HG03103 (cell line): ENCODE measurements around the gene GCDH.

ENCODE experiments used
- ATAC-seq: cut with Tn5 transposase; IDR thresholded peaks from one replicate; pipeline ENCODE4 v1.9.1; 2021; ENCODE audit warnings: low read depth; ENCODE audit not compliant: unreplicated experiment

The GCDH gene

GRCh38 chr19:12937927-12938778, 47.2 kb downstream of the GCDH start, which contains the start of gene CALR:
TSS of gene CALR (plus strand) at chr19:12938609. CDS start at chr19:12938680, 71 bp downstream.
- ATAC-seq: peak; percentile 80

DNA sequence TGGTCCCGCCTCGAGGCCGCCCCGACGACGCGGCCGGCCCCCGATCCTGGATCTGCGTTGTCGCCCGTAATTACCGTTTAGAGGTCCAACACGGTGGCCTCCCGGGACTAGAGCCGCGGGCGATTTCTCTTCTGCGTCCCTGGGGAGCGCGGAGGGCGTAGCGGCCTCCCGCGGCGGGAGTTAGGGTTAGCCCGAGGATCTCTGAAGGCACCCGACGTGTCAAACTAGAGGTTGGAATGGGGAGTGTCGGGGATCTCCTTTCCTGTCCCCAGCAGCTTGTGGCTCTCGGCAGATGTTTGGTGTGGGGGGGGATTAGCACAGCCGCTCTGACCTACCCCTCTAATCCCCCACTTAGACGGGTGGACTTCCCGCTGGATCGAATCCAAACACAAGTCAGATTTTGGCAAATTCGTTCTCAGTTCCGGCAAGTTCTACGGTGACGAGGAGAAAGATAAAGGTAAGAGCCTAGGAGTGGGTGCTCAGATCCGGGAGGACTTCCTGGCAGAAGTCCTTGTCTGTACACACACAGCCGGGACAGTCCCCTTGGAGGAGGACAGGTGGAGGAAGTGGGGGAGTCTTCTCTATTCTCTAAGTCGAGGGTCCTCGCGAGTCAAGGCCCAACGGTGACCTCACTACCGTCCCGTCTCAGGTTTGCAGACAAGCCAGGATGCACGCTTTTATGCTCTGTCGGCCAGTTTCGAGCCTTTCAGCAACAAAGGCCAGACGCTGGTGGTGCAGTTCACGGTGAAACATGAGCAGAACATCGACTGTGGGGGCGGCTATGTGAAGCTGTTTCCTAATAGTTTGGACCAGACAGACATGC, 48.0 kb downstream of the GCDH start:
- ATAC-seq: no peak

GRCh38 chr19:12939975-12940423, 49.0 kb downstream of the GCDH start:
- no peak for ATAC-seq

GRCh38 chr19:12940897-12941296, 49.9 kb downstream of the GCDH start:
- no peak for ATAC-seq

DNA sequence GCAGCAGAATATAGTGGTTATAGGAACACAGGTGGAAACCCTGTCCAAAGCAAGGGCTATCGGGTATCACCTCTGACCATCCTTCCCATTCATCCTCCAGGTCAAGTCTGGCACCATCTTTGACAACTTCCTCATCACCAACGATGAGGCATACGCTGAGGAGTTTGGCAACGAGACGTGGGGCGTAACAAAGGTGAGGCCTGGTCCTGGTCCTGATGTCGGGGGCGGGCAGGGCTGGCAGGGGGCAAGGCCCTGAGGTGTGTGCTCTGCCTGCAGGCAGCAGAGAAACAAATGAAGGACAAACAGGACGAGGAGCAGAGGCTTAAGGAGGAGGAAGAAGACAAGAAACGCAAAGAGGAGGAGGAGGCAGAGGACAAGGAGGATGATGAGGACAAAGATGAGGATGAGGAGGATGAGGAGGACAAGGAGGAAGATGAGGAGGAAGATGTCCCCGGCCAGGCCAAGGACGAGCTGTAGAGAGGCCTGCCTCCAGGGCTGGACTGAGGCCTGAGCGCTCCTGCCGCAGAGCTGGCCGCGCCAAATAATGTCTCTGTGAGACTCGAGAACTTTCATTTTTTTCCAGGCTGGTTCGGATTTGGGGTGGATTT, 52.6 kb downstream of the GCDH start:
- no peak for ATAC-seq

DNA sequence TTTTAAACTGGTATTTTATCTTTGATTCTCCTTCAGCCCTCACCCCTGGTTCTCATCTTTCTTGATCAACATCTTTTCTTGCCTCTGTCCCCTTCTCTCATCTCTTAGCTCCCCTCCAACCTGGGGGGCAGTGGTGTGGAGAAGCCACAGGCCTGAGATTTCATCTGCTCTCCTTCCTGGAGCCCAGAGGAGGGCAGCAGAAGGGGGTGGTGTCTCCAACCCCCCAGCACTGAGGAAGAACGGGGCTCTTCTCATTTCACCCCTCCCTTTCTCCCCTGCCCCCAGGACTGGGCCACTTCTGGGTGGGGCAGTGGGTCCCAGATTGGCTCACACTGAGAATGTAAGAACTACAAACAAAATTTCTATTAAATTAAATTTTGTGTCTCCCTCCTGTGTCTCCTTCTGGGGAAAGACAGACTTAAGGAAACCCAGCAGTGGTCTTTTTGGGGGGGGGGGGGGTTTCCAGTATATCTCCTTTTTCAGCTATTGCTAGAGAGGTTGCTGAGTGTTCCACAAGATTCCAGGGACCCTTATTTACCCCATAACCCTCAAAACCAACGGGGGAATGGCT, 53.2 kb downstream of the GCDH start:
- ATAC-seq: no peak

- ATAC-seq: peak; percentile 52
These were observed 54.6 kb downstream of the GCDH start, which contains the start of gene RAD23A for GRCh38 chr19:12945479-12946091. TSS of gene RAD23A (plus strand) at chr19:12945862. CDS start at chr19:12945949, 87 bp downstream.

- peak; percentile 31 for ATAC-seq
These were observed 55.2 kb downstream of the GCDH start for GRCh38 chr19:12946092-12946721.

DNA sequence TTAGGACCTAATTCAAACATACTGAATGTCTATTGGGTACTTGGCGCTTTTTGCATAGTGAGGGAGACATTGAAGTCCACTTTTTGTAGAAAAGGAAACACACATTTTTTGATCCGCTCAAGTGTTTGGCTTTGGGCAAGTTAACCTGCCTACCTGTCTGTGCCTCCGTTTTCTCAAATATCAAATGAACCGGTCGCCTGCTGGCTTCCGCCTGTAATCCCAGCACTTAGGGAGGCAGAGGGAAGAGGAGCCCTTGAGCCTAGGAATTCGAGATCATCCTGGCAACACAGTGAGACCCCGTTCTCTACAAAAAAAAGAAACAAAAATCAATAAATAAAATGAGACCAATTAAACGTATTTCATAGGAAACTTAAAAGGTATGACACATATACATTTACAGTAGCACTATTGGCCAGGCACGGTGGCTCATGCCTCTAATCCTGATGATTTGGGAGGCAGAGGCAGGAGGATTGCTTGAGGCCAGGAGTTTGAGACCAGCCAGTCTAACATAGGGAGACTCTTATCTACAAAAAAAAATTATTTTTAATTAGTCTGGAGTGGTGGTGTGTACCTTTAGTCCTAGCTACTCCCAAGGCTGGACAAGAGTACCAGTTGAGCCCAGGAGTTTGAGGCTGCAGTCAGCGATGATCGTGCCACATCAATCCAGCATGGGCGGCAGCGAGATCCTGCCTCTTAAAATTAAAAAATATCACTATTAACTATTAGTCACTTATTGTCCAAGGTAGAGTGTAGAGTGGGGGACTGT, 56.0 kb downstream of the GCDH start:
- no peak for ATAC-seq

GRCh38 chr19:12947702-12948611, 57.0 kb downstream of the GCDH start:
- no peak for ATAC-seq

GRCh38 chr19:12948612-12949362, 57.8 kb downstream of the GCDH start:
- no peak for ATAC-seq
